K562 (cell line): Measurements from ENCODE around the gene CASKIN2. TPM values are rescaled to one million over a fixed set of nuclear protein-coding genes. Genes with fewer than 3 reads are reported as not detected.

ENCODE experiments used
- ATAC-seq: fragments of 200-7000 bp; cut with Tn5 transposase; 3 replicates; pipeline ENCODE4 v1.9.1; 2020; ENCODE audit warnings: moderate library complexity
- BruUV-seq: library from RNA; stranded (reverse); fragments of 400-500 nt; replicated peaks from 2 replicates; lab custom pipeline; 2021; lab: Mats Ljungman, UMichigan
- CTCF ChIA-PET: fragments of 300-600 bp; formaldehyde crosslinking; extraction: SDS; loops from one replicate; lab custom pipeline; 2021; ENCODE audit warnings: low intra/inter-chr PET ratio; lab: Yijun Ruan, JAX
- POLR2A ChIA-PET: fragments of 300-600, 350-650 bp; sonication (Branson Sonifier 250); formaldehyde crosslinking; extraction: SDS; loops from one replicate; lab custom pipeline; 2021; ENCODE audit warnings: antibody characterized with exemption, inconsistent platforms; lab: Yijun Ruan, JAX
- DNase-seq, 4 experiments: peaks; one replicate each; pipeline versions ENCODE4 v3.0.0 to v3.0.0-alpha.2; 2011 to 2018; ENCODE audit warnings: low spot score in 3 of 4, mixed read lengths in 3 of 4; ENCODE audit errors: extremely low read depth in 1 of 4
- FAIRE-seq: peaks from 2 replicates; lab custom pipeline; 2011; peaks lifted over from hg19 to GRCh38; lab: Jason Lieb, UNC
- H2AFZ ChIP-seq: 2 replicates; pipeline ENCODE4 v1.6.0; 2011; ENCODE audit warnings: low read depth, low read length, control low read depth, inconsistent platforms
- H3K27ac ChIP-seq: fragments of 200-600 bp; 3 replicates; pipeline ENCODE4 v1.8.0; 2011; ENCODE audit warnings: low read depth, mild to moderate bottlenecking, control low read depth, inconsistent platforms, low read length, moderate library complexity, mixed read lengths; ENCODE audit errors: extremely low read depth
- H3K27me3 ChIP-seq, 2 experiments: fragments of 300-600 bp in 1 of 2; 2 replicates in 1 of 2; 3 replicates in 1 of 2; pipeline versions ENCODE4 v1.6.0 to v1.8.0; 2011; ENCODE audit warnings: inconsistent platforms in 2 of 2, low read length in 2 of 2, mild to moderate bottlenecking in 1 of 2, mixed read lengths in 1 of 2, moderate library complexity in 1 of 2; ENCODE audit not compliant: control insufficient read depth in 2 of 2, insufficient read depth in 2 of 2
- H3K36me3 ChIP-seq: fragments of 300-600 bp; 3 replicates; pipeline ENCODE4 v1.8.0; 2011; ENCODE audit warnings: mild to moderate bottlenecking, low read length, inconsistent platforms; ENCODE audit not compliant: control insufficient read depth, insufficient read depth
- H3K4me1 ChIP-seq, 2 experiments: fragments of 200-600 bp in 1 of 2; replicated peaks in 1 of 2; 2 replicates in 1 of 2; 3 replicates in 1 of 2; pipeline versions ENCODE4 v1.5.1 to v1.8.0; 2011; ENCODE audit warnings: inconsistent platforms in 2 of 2, low read length in 2 of 2, mild to moderate bottlenecking in 1 of 2, mixed read lengths in 1 of 2, moderate library complexity in 1 of 2; ENCODE audit not compliant: control insufficient read depth in 2 of 2, insufficient read depth in 2 of 2
- H3K4me2 ChIP-seq: 2 replicates; pipeline ENCODE4 v1.6.1; 2011; ENCODE audit warnings: low read length, control low read depth, inconsistent platforms, mixed read lengths; ENCODE audit not compliant: insufficient read depth
- H3K4me3 ChIP-seq: fragments of 200-600 bp; sonication (generic), shearing (Covaris generic); 2 replicates; pipeline ENCODE4 v1.5.1; 2016; ENCODE audit warnings: control low read depth, inconsistent platforms
- H3K79me2 ChIP-seq: fragments of 200-600 bp; 3 replicates; pipeline ENCODE4 v1.8.0; 2011; ENCODE audit warnings: low read length, inconsistent platforms; ENCODE audit not compliant: control insufficient read depth, insufficient read depth
- H3K9ac ChIP-seq, 2 experiments: 2 replicates each; pipeline versions ENCODE4 v1.6.0 to v1.6.1; 2011; ENCODE audit warnings: low read depth in 2 of 2, low read length in 2 of 2, control low read depth in 1 of 2, inconsistent platforms in 1 of 2, mild to moderate bottlenecking in 1 of 2, mixed read lengths in 1 of 2; ENCODE audit not compliant: insufficient read depth in 1 of 2
- H3K9me1 ChIP-seq: one replicate; pipeline ENCODE4 v1.6.0; 2011; ENCODE audit warnings: inconsistent platforms, mild to moderate bottlenecking, low read length, moderate library complexity; ENCODE audit not compliant: control insufficient read depth, insufficient read depth
- H3K9me3 ChIP-seq: replicated peaks from 2 replicates; pipeline ENCODE4 v1.5.1; 2011; ENCODE audit warnings: low read depth, low read length, inconsistent platforms; ENCODE audit not compliant: control insufficient read depth, insufficient read depth
- H4K20me1 ChIP-seq: replicated peaks from 2 replicates; pipeline ENCODE4 v1.6.1; 2011; ENCODE audit warnings: low read length, inconsistent platforms, mixed read lengths; ENCODE audit not compliant: control insufficient read depth, insufficient read depth
- CBX2 ChIP-seq: fragments of 200-600 bp; sonication (generic); IDR thresholded peaks from one replicate; pipeline ENCODE4 v1.6.1; 2012; ENCODE audit warnings: mild to moderate bottlenecking, low read length, inconsistent platforms; ENCODE audit not compliant: insufficient read depth, poor library complexity, severe bottlenecking
- E2F4 ChIP-seq: sonication (generic); formaldehyde crosslinking; IDR thresholded peaks from 2 replicates; pipeline ENCODE4 v1.8.0; 2022; ENCODE audit warnings: mild to moderate bottlenecking, low read depth, missing genetic modification reagents
- PATZ1 ChIP-seq: fragments of 250-450 bp; sonication (Bioruptor Pico); IDR thresholded peaks from 2 replicates; pipeline ENCODE4 v1.5.0; 2020; ENCODE audit warnings: mild to moderate bottlenecking, borderline replicate concordance
- PHF8 ChIP-seq: fragments of 200-600 bp; sonication (generic); IDR thresholded peaks from 2 replicates; pipeline ENCODE4 v1.6.1; 2012; ENCODE audit warnings: mixed run types, mild to moderate bottlenecking, inconsistent platforms, low read length, moderate library complexity, borderline replicate concordance
- SRSF7 ChIP-seq: fragments of 200-400 bp; formaldehyde crosslinking; optimal IDR thresholded peaks from 2 replicates; pipeline ENCODE3; 2017; ENCODE audit warnings: mild to moderate bottlenecking, low read depth, low read length
- SRSF9 ChIP-seq: fragments of 200-400 bp; formaldehyde crosslinking; IDR thresholded peaks from 2 replicates; pipeline ENCODE4 v1.6.1; 2017; ENCODE audit warnings: low read depth, low read length, borderline replicate concordance
- ZBTB12 ChIP-seq: fragments of 250-450 bp; sonication (Bioruptor Pico); IDR thresholded peaks from 2 replicates; pipeline ENCODE4 v1.4.0; 2020
- ZNF224 ChIP-seq: sonication (generic); formaldehyde crosslinking; IDR thresholded peaks from 2 replicates; pipeline ENCODE4 v1.8.0; 2022; ENCODE audit warnings: mild to moderate bottlenecking, missing genetic modification reagents
- ZNF740 ChIP-seq, 3 experiments: fragments of 200-800 bp in 1 of 3; sonication (Bioruptor generic) in 1 of 3; sonication (generic) in 1 of 3; formaldehyde crosslinking in 1 of 3; IDR thresholded peaks; 2 replicates each; pipeline versions ENCODE4 v1.6.1 to v1.8.0; 2016 to 2022; ENCODE audit warnings: mild to moderate bottlenecking in 2 of 3, missing compliant biosample characterization in 2 of 3, missing genetic modification characterization in 2 of 3, missing genetic modification reagents in 1 of 3
- ZNF766 ChIP-seq: fragments of 200-800 bp; sonication (Bioruptor generic); conservative IDR thresholded peaks from 2 replicates; pipeline ENCODE4 v1.6.1; 2016; ENCODE audit warnings: missing genetic modification characterization, missing compliant biosample characterization
- ZZZ3 ChIP-seq: fragments of 450-650 bp; IDR thresholded peaks from 2 replicates; pipeline ENCODE4 v1.6.1; 2016; ENCODE audit warnings: antibody characterized with exemption, mild to moderate bottlenecking, moderate library complexity
- WGBS: fragments of 100-300 bp; shearing (Covaris generic); methylation state at CpG from one replicate; pipeline ENCODE4 v1.1.6; 2016; ENCODE audit warnings: low coverage, mixed read lengths; ENCODE audit not compliant: insufficient coverage; ENCODE audit errors: missing lambda C conversion rate; 5-methylcytosine and 5-hydroxymethylcytosine counted together
- in situ Hi-C: fragments of 300-500 bp; cut with MboI; formaldehyde crosslinking; loops from 4 replicates; pipeline ENCODE4 v1.15.0; 2018; ENCODE audit warnings: inconsistent platforms, mixed read lengths
- intact Hi-C: fragments of 100-400 bp; cut with micrococcal nuclease; formaldehyde crosslinking; loops from 2 replicates; pipeline ENCODE4 v1.14.2; 2022
- polyA plus RNA-seq, 8 experiments: library from polyadenylated mRNA; depleted of rRNA in 4 of 8; stranded (reverse) in 5 of 8; unstranded in 3 of 8; fragments of >200 nt; fragmentation: Nextera tagmentation in 2 of 8; fragmentation: Illumina TruSeq in 1 of 8; extraction: Ambion mirVana in 2 of 8; extraction: Trizol in 1 of 8; gene quantifications; 2 replicates each; pipeline versions ENCODE4 v1.2.1 to v1.2.3, GENCODE V29; 2011 to 2014; ENCODE audit warnings: inconsistent platforms in 1 of 8, missing spikeins in 1 of 8
- total RNA-seq, 7 experiments: library from RNA; depleted of rRNA in 6 of 7; stranded (reverse); fragments of >200 nt in 6 of 7; fragmentation: Illumina TruSeq in 2 of 7; extraction: Trizol in 2 of 7; gene quantifications; 2 replicates each; pipeline versions ENCODE4 v1.2.1 to v1.2.3, GENCODE V29; 2011 to 2021; ENCODE audit warnings: low replicate concordance in 1 of 7

Gene CASKIN2
- total and polyA plus RNA-seq, 9 of the 15 experiments (the other 6 are each of a cell fraction or from before 2014, with no cell fraction given) = 0.01 to 12.2 (median 2.1) TPM

GRCh38 chr17:75516255-75516618 is 900 bp upstream of the CASKIN2 start, which contains the start of gene TSEN54:
Gene TSEN54 (plus strand): TSS chr17:75516528. CDS start chr17:75516561, 33 bp downstream.
- peaks cover 5% of the 10 kb centered on the region for H3K9me1 ChIP-seq
- 0% methylated on average over 17 of the region's 45 CpGs for WGBS
- ChIA-PET CTCF (interaction anchor here (0.6 to 2.2 kb wide), 7 partner anchors 9 to 226 kb away, joined by 3 to 17 read pairs (median 3); partner anchors contain the start of gene LLGL2), POLR2A (interaction anchor here (0.6 to 1.6 kb wide), 6 partner anchors 9 to 68 kb away, joined by 3 to 5 read pairs (median 4); partner anchors contain the start of gene LLGL2)
- H3K27me3 ChIP-seq = no peaks in the 10 kb centered on the region
- H3K9me3 ChIP-seq = no peaks in the 10 kb centered on the region
- H3K4me1 ChIP-seq = peaks cover 34 to 62% of the 10 kb centered on the region in 2 experiments
- no TSS peak for BruUV-seq
- intact Hi-C loops (loop anchor here (5.0 kb wide), 2 partner anchors 71 to 236 kb away; partner anchors contain the start of gene MYO15B), in situ Hi-C loops (no loop called here)
- peak; percentile 90 for ATAC-seq
- H3K9ac ChIP-seq = peak within 1 kb of the TSS; percentile 47 to 93
- peaks cover 37% of the 10 kb centered on the region; the same call in 2 of the 3 replicates for H3K36me3 ChIP-seq
- DNase-seq = peak; percentile 91 to 97 (median 94)
- H3K4me3 ChIP-seq = peak within 1 kb of the TSS; percentile 91
- H3K27ac ChIP-seq = peak within 1 kb of the TSS; percentile 36
- H3K4me2 ChIP-seq = peak within 1 kb of the TSS; percentile 87
- peak; percentile 58 for FAIRE-seq
- H3K79me2 ChIP-seq = peaks cover 10% of the 10 kb centered on the region
- H2AFZ ChIP-seq = peak within 1 kb of the TSS; percentile 95
- peaks cover 15% of the 10 kb centered on the region for H4K20me1 ChIP-seq
- TF ChIP-seq PATZ1 (CRISPR knock-in tag) = no peak
- TF ChIP-seq ZZZ3 = no peak
- TF ChIP-seq ZNF740 (CRISPR knock-in tag; IDR thresholded peaks at IDR 0.05) = no peak
- no peak for TF ChIP-seq ZNF740 (tag; IDR thresholded peaks at IDR 0.05)
- TF ChIP-seq E2F4 (CRISPR knock-in tag) = no peak
- peak; percentile 23; the same call in 1 of the 2 replicates for TF ChIP-seq PHF8
- TF ChIP-seq SRSF7 = no peak
- no peak for TF ChIP-seq SRSF9
- TF ChIP-seq ZBTB12 (CRISPR knock-in tag) = no peak
- no peak for TF ChIP-seq ZNF766
- no peak for TF ChIP-seq ZNF224 (CRISPR knock-in tag)
- TF ChIP-seq CBX2 = no peak
